OCI-LY1 (cell line): ENCODE data around the gene SPRED2.

ENCODE experiments used
- H2AFZ ChIP-seq: fragments of 200-600 bp; sonication (generic), shearing (Covaris generic); 2 replicates; pipeline ENCODE4 v1.6.0; 2014; ENCODE audit warnings: antibody characterized with exemption, mild to moderate bottlenecking, low read length
- H3F3A ChIP-seq: fragments of 200-600 bp; sonication (generic), shearing (Covaris generic); 2 replicates; pipeline ENCODE4 v1.6.0; 2014; ENCODE audit warnings: mild to moderate bottlenecking, antibody characterized with exemption, low read length, moderate library complexity; ENCODE audit not compliant: insufficient read depth
- H3K27ac ChIP-seq: fragments of 200-600 bp; sonication (generic); 2 replicates; pipeline ENCODE4 v1.5.1; 2014; ENCODE audit warnings: low read length, mixed run types, mild to moderate bottlenecking, low read depth; ENCODE audit not compliant: poor library complexity, severe bottlenecking
- H3K27me3 ChIP-seq: fragments of 200-600 bp; sonication (generic); 2 replicates; pipeline ENCODE4 v1.6.0; 2014; ENCODE audit warnings: antibody characterized with exemption, mild to moderate bottlenecking, low read length, moderate library complexity; ENCODE audit not compliant: insufficient read depth
- H3K36me3 ChIP-seq: fragments of 200-600 bp; sonication (generic); 2 replicates; pipeline ENCODE4 v1.6.1; 2014; ENCODE audit warnings: mild to moderate bottlenecking, antibody characterized with exemption, low read length, moderate library complexity, mixed read lengths; ENCODE audit not compliant: insufficient read depth
- H3K4me1 ChIP-seq: fragments of 200-600 bp; sonication (generic); 2 replicates; pipeline ENCODE4 v1.5.1; 2014; ENCODE audit warnings: mild to moderate bottlenecking, low read length, moderate library complexity; ENCODE audit not compliant: insufficient read depth, severe bottlenecking
- H3K4me2 ChIP-seq: fragments of 200-600 bp; sonication (generic), shearing (Covaris generic); 2 replicates; pipeline ENCODE4 v1.6.1; 2014; ENCODE audit warnings: low read length
- H3K4me3 ChIP-seq: fragments of 200-600 bp; sonication (generic); 2 replicates; pipeline ENCODE4 v1.5.1; 2014; ENCODE audit warnings: low read length, low read depth, mild to moderate bottlenecking, mixed read lengths; ENCODE audit not compliant: poor library complexity, severe bottlenecking
- H3K79me2 ChIP-seq: fragments of 200-600 bp; shearing (Covaris generic); 2 replicates; pipeline ENCODE4 v1.6.1; 2016; ENCODE audit warnings: mixed run types, low read length, mixed read lengths; ENCODE audit not compliant: insufficient read depth
- H3K9ac ChIP-seq: fragments of 200-600 bp; sonication (generic), shearing (Covaris generic); 2 replicates; pipeline ENCODE4 v1.6.1; 2014; ENCODE audit warnings: mild to moderate bottlenecking, low read length, mixed read lengths
- H3K9me2 ChIP-seq: fragments of 200-600 bp; sonication (generic), shearing (Covaris generic); 2 replicates; pipeline ENCODE4 v1.6.1; 2014; ENCODE audit warnings: low read depth, mild to moderate bottlenecking, low read length, mixed read lengths
- H3K9me3 ChIP-seq: fragments of 200-600 bp; shearing (Covaris generic); 2 replicates; pipeline ENCODE4 v1.6.1; 2014; ENCODE audit warnings: low read length, mixed read lengths
- H4K20me1 ChIP-seq: fragments of 200-600 bp; sonication (generic), shearing (Covaris generic); 2 replicates; pipeline ENCODE4 v1.6.0; 2016; ENCODE audit warnings: mild to moderate bottlenecking, low read length; ENCODE audit not compliant: insufficient read depth
- CTCF ChIP-seq: fragments of 200-600 bp; sonication (generic), shearing (Covaris generic); IDR thresholded peaks from 2 replicates; pipeline ENCODE4 v1.5.1; 2017; ENCODE audit warnings: mild to moderate bottlenecking, antibody characterized with exemption, low read length, moderate library complexity, mixed read lengths
- EZH2 ChIP-seq: fragments of 200-600 bp; sonication (generic), shearing (Covaris generic); IDR thresholded peaks from 2 replicates; pipeline ENCODE4 v1.8.0; 2017; ENCODE audit warnings: borderline replicate concordance, mixed run types, mild to moderate bottlenecking, antibody characterized with exemption, low read length, moderate library complexity, mixed read lengths

Gene SPRED2

GRCh38 chr2:65413610-65414009, 18.8 kb downstream of the SPRED2 start:
- Histone ChIP-seq H3K27me3 (no peaks in the 10 kb centered on the region), H3K79me2 (peaks cover 42% of the 10 kb centered on the region), H2AFZ (no peak overlapping the region), H3K36me3 (no peaks in the 10 kb centered on the region), H4K20me1 (no peaks in the 10 kb centered on the region), H3K4me2 (no peak overlapping the region), H3K9me3 (no peaks in the 10 kb centered on the region), H3F3A (no peaks in the 10 kb centered on the region), H3K4me1 (peaks cover 83% of the 10 kb centered on the region), H3K27ac (peak overlapping the region; percentile 80), H3K9ac (no peak overlapping the region), H3K4me3 (no peak overlapping the region), H3K9me2 (no peaks in the 10 kb centered on the region)
- TF ChIP-seq EZH2 (no peak), CTCF (no peak)

GRCh38 chr2:65413106-65413505, 19.3 kb downstream of the SPRED2 start:
- H3K36me3 ChIP-seq: no peaks in the 10 kb centered on the region
- no peak overlapping the region for H3K4me2 ChIP-seq
- no peaks in the 10 kb centered on the region for H4K20me1 ChIP-seq
- H3K4me1 ChIP-seq: peaks cover 84% of the 10 kb centered on the region
- no peak overlapping the region for H3K4me3 ChIP-seq
- no peaks in the 10 kb centered on the region for H3F3A ChIP-seq
- peaks cover 41% of the 10 kb centered on the region for H3K79me2 ChIP-seq
- H2AFZ ChIP-seq: no peak overlapping the region
- peak overlapping the region; percentile 80 for H3K27ac ChIP-seq
- H3K27me3 ChIP-seq: no peaks in the 10 kb centered on the region
- no peak for TF ChIP-seq CTCF
- no peak for TF ChIP-seq EZH2
- no peaks in the 10 kb centered on the region for H3K9me2 ChIP-seq
- H3K9ac ChIP-seq: no peak overlapping the region
- H3K9me3 ChIP-seq: no peaks in the 10 kb centered on the region

GRCh38 chr2:65411056-65411795, 21.2 kb downstream of the SPRED2 start:
- H3K36me3 ChIP-seq: no peaks in the 10 kb centered on the region
- H3K79me2 ChIP-seq: peaks cover 40% of the 10 kb centered on the region
- H3K4me2 ChIP-seq: no peak overlapping the region
- H3K9ac ChIP-seq: no peak overlapping the region
- no peaks in the 10 kb centered on the region for H3K9me2 ChIP-seq
- peak overlapping the region; percentile 9 for H3K27ac ChIP-seq
- H3K4me1 ChIP-seq: peaks cover 84% of the 10 kb centered on the region
- no peak overlapping the region for H3K4me3 ChIP-seq
- no peaks in the 10 kb centered on the region for H3K9me3 ChIP-seq
- no peaks in the 10 kb centered on the region for H3K27me3 ChIP-seq
- no peaks in the 10 kb centered on the region for H4K20me1 ChIP-seq
- no peak for TF ChIP-seq CTCF
- TF ChIP-seq EZH2: no peak
- no peaks in the 10 kb centered on the region for H3F3A ChIP-seq
- no peak overlapping the region for H2AFZ ChIP-seq
